H1 (cell line): ENCODE data around the gene PLBD2. TPM values are rescaled to one million over a fixed set of nuclear protein-coding genes. Genes with fewer than 3 reads are reported as not detected.

ENCODE experiments used
- CTCF ChIA-PET: fragments of 300-600 bp; sonication (Branson Sonifier 250); formaldehyde crosslinking; loops from one replicate; lab custom pipeline; 2021; ENCODE audit not compliant: partially characterized antibody; lab: Charles Lee
- POLR2A ChIA-PET: fragments of 300-600 bp; sonication (Branson Sonifier 250); formaldehyde crosslinking; loops from one replicate; lab custom pipeline; 2021; ENCODE audit warnings: inconsistent platforms; ENCODE audit not compliant: partially characterized antibody; lab: Charles Lee
- DNase-seq, 2 experiments: peaks; one replicate each; pipeline versions ENCODE4 v3.0.0 to v3.0.0-alpha.2; 2010 to 2022; ENCODE audit warnings: low spot score in 2 of 2, low read depth in 1 of 2, mixed read lengths in 1 of 2
- FAIRE-seq: peaks from 2 replicates; lab custom pipeline; 2011; peaks lifted over from hg19 to GRCh38; lab: Jason Lieb, UNC
- H2AFZ ChIP-seq: 2 replicates; pipeline ENCODE4 v1.8.1; 2012; ENCODE audit warnings: low read length, inconsistent platforms
- H2AK5ac ChIP-seq: 2 replicates; pipeline ENCODE4 v1.6.1; 2013; ENCODE audit warnings: low read depth, low read length
- H2BK120ac ChIP-seq: replicated peaks from 2 replicates; pipeline ENCODE3; 2013; ENCODE audit warnings: low read depth, low read length, inconsistent platforms
- H2BK12ac ChIP-seq: 2 replicates; pipeline ENCODE4 v1.6.1; 2013; ENCODE audit warnings: low read depth, low read length
- H2BK15ac ChIP-seq: 2 replicates; pipeline ENCODE4 v1.6.1; 2013; ENCODE audit warnings: low read length
- H2BK20ac ChIP-seq: 2 replicates; pipeline ENCODE4 v1.6.1; 2013; ENCODE audit warnings: low read length
- H2BK5ac ChIP-seq: 2 replicates; pipeline ENCODE4 v1.6.1; 2013; ENCODE audit warnings: low read depth, low read length
- H3K14ac ChIP-seq: 2 replicates; pipeline ENCODE4 v1.6.1; 2013; ENCODE audit warnings: inconsistent platforms; ENCODE audit not compliant: insufficient read length
- H3K18ac ChIP-seq: 2 replicates; pipeline ENCODE4 v1.6.1; 2013; ENCODE audit warnings: low read length; ENCODE audit errors: extremely low read depth
- H3K23ac ChIP-seq: 2 replicates; pipeline ENCODE4 v1.6.1; 2013; ENCODE audit warnings: inconsistent platforms; ENCODE audit not compliant: insufficient read length
- H3K23me2 ChIP-seq: 2 replicates; pipeline ENCODE4 v1.6.1; 2013; ENCODE audit warnings: low read depth, low read length
- H3K27ac ChIP-seq: 2 replicates; pipeline ENCODE4 v1.6.1; 2011; ENCODE audit warnings: low read depth, low read length, inconsistent platforms
- H3K27me3 ChIP-seq, 4 experiments: replicated peaks in 1 of 4; 1 replicate in 1 of 4; 2 replicates in 3 of 4; pipeline versions ENCODE4 v1.6.1 to v1.8.1; 2011 to 2013; ENCODE audit warnings: low read length in 3 of 4, mild to moderate bottlenecking in 3 of 4, inconsistent platforms in 2 of 4, mixed read lengths in 2 of 4, moderate library complexity in 1 of 4; ENCODE audit not compliant: control insufficient read depth in 3 of 4, insufficient read depth in 3 of 4; ENCODE audit errors: extremely low read depth in 1 of 4
- H3K36me3 ChIP-seq, 4 experiments: 2 replicates each; pipeline versions ENCODE4 v1.6.1 to v1.8.1; 2011 to 2013; ENCODE audit warnings: mild to moderate bottlenecking in 4 of 4, low read length in 3 of 4, moderate library complexity in 2 of 4, control low read depth in 1 of 4, inconsistent platforms in 1 of 4; ENCODE audit not compliant: insufficient read depth in 4 of 4, control insufficient read depth in 2 of 4
- H3K4ac ChIP-seq: replicated peaks from 2 replicates; pipeline ENCODE3; 2013; ENCODE audit warnings: low read length, low read depth, mixed read lengths, inconsistent platforms; ENCODE audit not compliant: insufficient read length
- H3K4me1 ChIP-seq, 4 experiments: replicated peaks in 1 of 4; 1 replicate in 1 of 4; 2 replicates in 3 of 4; pipeline versions ENCODE4 v1.6.1 to v1.8.1; 2011 to 2013; ENCODE audit warnings: low read length in 3 of 4, inconsistent platforms in 2 of 4, mixed read lengths in 1 of 4; ENCODE audit not compliant: insufficient read depth in 4 of 4, control insufficient read depth in 3 of 4
- H3K4me2 ChIP-seq, 2 experiments: 2 replicates each; pipeline versions ENCODE4 v1.6.1 to v1.8.1; 2011 to 2013; ENCODE audit warnings: low read depth in 2 of 2, low read length in 2 of 2, control low read depth in 1 of 2, inconsistent platforms in 1 of 2, mild to moderate bottlenecking in 1 of 2; ENCODE audit not compliant: insufficient read depth in 1 of 2
- H3K4me3 ChIP-seq, 4 experiments: fragments of 200-600, 300-600 bp in 1 of 4; sonication (generic), shearing (Covaris generic), sonication (Bioruptor Twin) in 1 of 4; 2 replicates each; pipeline versions ENCODE4 v1.5.1 to v1.8.1; 2011 to 2016; ENCODE audit warnings: low read length in 4 of 4, low read depth in 3 of 4, control low read depth in 2 of 4, inconsistent platforms in 2 of 4, mild to moderate bottlenecking in 2 of 4, mixed read lengths in 1 of 4, moderate library complexity in 1 of 4; ENCODE audit not compliant: insufficient read depth in 2 of 4; ENCODE audit errors: extremely low read depth in 1 of 4
- H3K56ac ChIP-seq: replicated peaks from 2 replicates; pipeline ENCODE3; 2013; ENCODE audit warnings: low read depth, mild to moderate bottlenecking, mixed read lengths, low read length, inconsistent platforms; ENCODE audit not compliant: insufficient read length
- H3K79me1 ChIP-seq: 2 replicates; pipeline ENCODE4 v1.6.1; 2013; ENCODE audit warnings: low read depth, low read length, control low read depth
- H3K79me2 ChIP-seq, 2 experiments: 2 replicates each; pipeline versions ENCODE4 v1.6.1 to v1.8.1; 2012 to 2013; ENCODE audit warnings: low read length in 2 of 2, mild to moderate bottlenecking in 2 of 2, inconsistent platforms in 1 of 2; ENCODE audit not compliant: insufficient read depth in 2 of 2, control insufficient read depth in 1 of 2
- H3K9ac ChIP-seq, 4 experiments: replicated peaks in 1 of 4; 1 replicate in 1 of 4; 2 replicates in 3 of 4; pipeline versions ENCODE4 v1.6.1 to v1.8.1; 2011 to 2013; ENCODE audit warnings: low read depth in 3 of 4, low read length in 3 of 4, control low read depth in 2 of 4, mild to moderate bottlenecking in 2 of 4, moderate library complexity in 2 of 4, inconsistent platforms in 1 of 4; ENCODE audit errors: extremely low read depth in 1 of 4
- H3K9me3 ChIP-seq, 2 experiments: 2 replicates each; pipeline versions ENCODE4 v1.6.1 to v1.8.1; 2012 to 2013; ENCODE audit warnings: mild to moderate bottlenecking in 2 of 2, moderate library complexity in 2 of 2, control low read depth in 1 of 2, inconsistent platforms in 1 of 2, low read depth in 1 of 2, low read length in 1 of 2, mixed read lengths in 1 of 2; ENCODE audit not compliant: insufficient read depth in 2 of 2
- H4K20me1 ChIP-seq, 2 experiments: replicated peaks in 1 of 2; 2 replicates each; pipeline versions ENCODE3 to v1.8.1; 2011 to 2013; ENCODE audit warnings: inconsistent platforms in 2 of 2, low read length in 2 of 2, mild to moderate bottlenecking in 1 of 2; ENCODE audit not compliant: insufficient read depth in 2 of 2, control insufficient read depth in 1 of 2
- H4K5ac ChIP-seq: 2 replicates; pipeline ENCODE4 v1.6.1; 2013; ENCODE audit warnings: low read length, low read depth, mixed read lengths, inconsistent platforms; ENCODE audit not compliant: insufficient read length
- H4K8ac ChIP-seq: 2 replicates; pipeline ENCODE4 v1.8.0; 2013; ENCODE audit warnings: mild to moderate bottlenecking, moderate library complexity, low read length, inconsistent platforms; ENCODE audit not compliant: insufficient read depth; ENCODE audit errors: extremely low read depth
- H4K91ac ChIP-seq: replicated peaks from 2 replicates; pipeline ENCODE3; 2013; ENCODE audit warnings: low read length, mixed read lengths, inconsistent platforms; ENCODE audit not compliant: insufficient read length
- BACH1 ChIP-seq: IDR thresholded peaks from 2 replicates; pipeline ENCODE4 v1.6.1; 2012; ENCODE audit warnings: low read length, improper control_type of control experiment
- EZH2 ChIP-seq: fragments of 200-600 bp; sonication (generic); IDR thresholded peaks from 2 replicates; pipeline ENCODE4 v1.7.1; 2012; ENCODE audit warnings: low read depth, mild to moderate bottlenecking, moderate library complexity, low read length, inconsistent platforms; ENCODE audit not compliant: severe bottlenecking
- KDM1A ChIP-seq: fragments of 200-600, 300-600 bp; sonication (generic); IDR thresholded peaks from 2 replicates; pipeline ENCODE4 v1.7.1; 2016; ENCODE audit warnings: mild to moderate bottlenecking, low read length, borderline replicate concordance
- MAX ChIP-seq: IDR thresholded peaks from 2 replicates; pipeline ENCODE4 v1.6.1; 2012; ENCODE audit warnings: inconsistent platforms
- RAD21 ChIP-seq, 2 experiments: IDR thresholded peaks in 1 of 2; conservative IDR thresholded peaks in 1 of 2; 2 replicates each; pipeline ENCODE4 v1.6.1; 2011; ENCODE audit warnings: low read depth in 2 of 2, low read length in 2 of 2, improper control_type of control experiment in 1 of 2, inconsistent platforms in 1 of 2, mild to moderate bottlenecking in 1 of 2, moderate library complexity in 1 of 2
- SAP30 ChIP-seq: fragments of 300-600 bp; sonication (generic); IDR thresholded peaks from 2 replicates; pipeline ENCODE4 v1.7.1; 2012; ENCODE audit warnings: low read length, moderate library complexity, mild to moderate bottlenecking, inconsistent platforms; ENCODE audit not compliant: insufficient read depth, insufficient replicate concordance
- TBP ChIP-seq: IDR thresholded peaks from 2 replicates; pipeline ENCODE4 v1.6.1; 2011; ENCODE audit warnings: low read depth, low read length, improper control_type of control experiment
- TCF12 ChIP-seq: IDR thresholded peaks from 2 replicates; pipeline ENCODE4 v1.6.1; 2011; ENCODE audit warnings: low read depth, mild to moderate bottlenecking, low read length
- WGBS, 2 experiments: shearing (Covaris generic) in 1 of 2; methylation state at CpG; one replicate each; pipeline versions ENCODE4 v1.1.6 to v1.1.7; 2013 to 2015; ENCODE audit warnings: low lambda C conversion rate in 2 of 2, mixed read lengths in 2 of 2, inconsistent platforms in 1 of 2, low coverage in 1 of 2, missing lambda C conversion rate in 1 of 2; ENCODE audit not compliant: insufficient replicate concordance in 2 of 2, insufficient coverage in 1 of 2, insufficient read length in 1 of 2; ENCODE audit errors: extremely low coverage in 1 of 2, missing lambda C conversion rate in 1 of 2; 5-methylcytosine and 5-hydroxymethylcytosine counted together
- polyA plus RNA-seq, 7 experiments: library from polyadenylated mRNA; depleted of rRNA in 3 of 7; stranded (reverse) in 5 of 7; unstranded in 2 of 7; fragments of >200 nt in 5 of 7; fragments of 200-250 nt in 2 of 7; gene quantifications; 1 replicate in 5 of 7; 2 replicates in 1 of 7; 4 replicates in 1 of 7; pipeline versions ENCODE4 v1.2.1 to v1.2.3, GENCODE V29; 2011 to 2013; ENCODE audit warnings: missing spikeins in 2 of 7, mixed read lengths in 2 of 7
- total RNA-seq: library from RNA; stranded (reverse); fragmentation: NEBNext Ultra II Directional; extraction: Animal tissue kit (Norgen Biotek cat#: 25700); gene quantifications from 2 replicates; pipeline ENCODE4 v1.2.1, GENCODE V29; 2021
- TF ChIP-seq, protein P1 (sequence below): IDR thresholded peaks from 2 replicates; pipeline ENCODE4 v1.6.1; 2011; ENCODE audit warnings: low read depth, mild to moderate bottlenecking, low read length; ENCODE audit not compliant: insufficient read depth

Gene PLBD2
- total and polyA plus RNA-seq, 2 of the 8 experiments (the other 6 are each of a cell fraction or from before 2014, with no cell fraction given) = 16.8 to 33.5 TPM

- no peak overlapping the region for H4K5ac ChIP-seq
- no peak overlapping the region for H3K23ac ChIP-seq
- H2BK15ac ChIP-seq = 0 out of 2 replicates have a peak overlapping the region, but pooled peaks have one; percentile 3
- FAIRE-seq (no peak), DNase-seq (no peak)
- no peak overlapping the region for H3K14ac ChIP-seq
- H4K8ac ChIP-seq = no peak overlapping the region
- H3K18ac ChIP-seq = no peak overlapping the region; the same call in 1 of the 2 replicates
- no peak overlapping the region for H3K4me2 ChIP-seq
- H2AFZ ChIP-seq = no peak overlapping the region
- H3K9me3 ChIP-seq = no peaks in the 10 kb centered on the region; a peak in 1 of 4 replicates
- no peak overlapping the region for H3K9ac ChIP-seq
- 78% methylated on average over 9 of the region's 9 CpGs; no CpG with 5 or more reads in 1 of the 2 experiments for WGBS, 2 experiments
- TF ChIP-seq KDM1A (no peak), SAP30 (no peak), EZH2 (no peak), TBP (no peak), BACH1 (no peak), RAD21 (IDR thresholded peaks at IDR 0.05 in 1 of 2, conservative IDR thresholded peaks at IDR 0.05 in 1 of 2; ENCODE audit: low read depth in 2 of 2, low read length in 2 of 2) (no peak), TCF12 (no peak), MAX (no peak)
- TF ChIP-seq, protein P1, sequence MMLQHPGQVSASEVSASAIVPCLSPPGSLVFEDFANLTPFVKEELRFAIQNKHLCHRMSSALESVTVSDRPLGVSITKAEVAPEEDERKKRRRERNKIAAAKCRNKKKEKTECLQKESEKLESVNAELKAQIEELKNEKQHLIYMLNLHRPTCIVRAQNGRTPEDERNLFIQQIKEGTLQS = no peak
- H3K4me1 ChIP-seq = peaks cover 0 to 2% (median under 1%) of the 10 kb centered on the region in 4 experiments; a peak in 2 of 7 replicates
- H2BK12ac ChIP-seq = no peak overlapping the region
- no peak overlapping the region; the same call in 1 of the 2 replicates for H2AK5ac ChIP-seq
- H2BK5ac ChIP-seq = no peak overlapping the region
- no peak overlapping the region for H3K4ac ChIP-seq
- no peaks in the 10 kb centered on the region for H4K20me1 ChIP-seq
- no peak overlapping the region for H3K4me3 ChIP-seq
- no peak overlapping the region for H2BK120ac ChIP-seq
- H3K27me3 ChIP-seq = no peaks in the 10 kb centered on the region; a peak in 2 of 7 replicates
- H3K79me1 ChIP-seq = no peaks in the 10 kb centered on the region
- no peak overlapping the region for H3K27ac ChIP-seq
- no peak overlapping the region for H3K56ac ChIP-seq
- ChIA-PET CTCF (interaction anchor here (1.0 to 1.3 kb wide), 3 partner anchors 12 to 329 kb away, joined by 3 to 4 read pairs (median 3); no protein-coding TSS in a partner anchor), POLR2A (no interaction called here)
- H2BK20ac ChIP-seq = no peak overlapping the region
- H3K79me2 ChIP-seq = no peaks in the 10 kb centered on the region
- H3K36me3 ChIP-seq = no peaks in the 10 kb centered on the region; a peak in 1 of 8 replicates
- peaks cover 6% of the 10 kb centered on the region; the same call in 1 of the 2 replicates for H3K23me2 ChIP-seq
- H4K91ac ChIP-seq = no peak overlapping the region
Observed at GRCh38 chr12:113437729-113438100, 79.3 kb downstream of the PLBD2 start.
